ENCODE results near the gene PRG2.

PRG2 gene

GRCh38 chr11:57395905-57396623 is 5.6 kb upstream of the PRG2 start:
- no peak for DNase-seq

DNA sequence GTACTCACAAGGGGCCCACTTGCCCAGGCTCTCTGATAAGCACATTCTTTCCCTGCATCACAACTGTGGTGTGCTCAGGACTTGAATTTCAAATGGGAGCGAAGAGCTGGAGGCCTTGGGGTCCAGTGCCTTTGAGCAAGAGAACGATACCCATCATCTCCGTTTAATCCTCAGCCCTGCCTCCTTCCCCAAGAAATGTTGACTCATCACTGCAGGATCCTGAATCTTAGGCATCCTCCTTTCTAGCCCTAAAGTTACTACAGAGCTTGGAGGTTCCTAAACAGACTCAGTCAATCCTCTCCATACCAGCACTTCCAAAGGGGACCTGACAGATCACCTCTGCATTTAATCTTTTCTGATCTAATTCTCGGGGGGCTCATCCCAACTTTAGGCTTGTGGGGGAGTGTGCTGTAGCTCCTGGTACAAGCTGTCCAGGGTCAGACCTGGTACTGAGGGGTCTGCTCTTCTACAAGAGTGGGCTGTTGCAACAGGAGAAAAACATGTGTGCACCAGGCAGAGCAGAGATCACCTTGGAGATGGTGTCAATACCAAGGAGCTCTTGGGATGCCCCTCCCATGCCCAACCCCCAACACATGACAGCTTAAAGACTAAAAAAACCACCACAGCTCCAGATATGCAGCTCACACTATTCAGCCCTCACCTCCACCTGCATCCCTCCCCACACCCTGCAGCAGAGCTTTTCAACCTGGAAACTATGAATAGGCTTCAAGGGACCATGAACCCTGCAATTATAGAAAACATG is 3.9 kb upstream of the PRG2 start:
- no peak for DNase-seq

- no peak for DNase-seq
These were observed 2.3 kb upstream of the PRG2 start for GRCh38 chr11:57392763-57393105.

DNA sequence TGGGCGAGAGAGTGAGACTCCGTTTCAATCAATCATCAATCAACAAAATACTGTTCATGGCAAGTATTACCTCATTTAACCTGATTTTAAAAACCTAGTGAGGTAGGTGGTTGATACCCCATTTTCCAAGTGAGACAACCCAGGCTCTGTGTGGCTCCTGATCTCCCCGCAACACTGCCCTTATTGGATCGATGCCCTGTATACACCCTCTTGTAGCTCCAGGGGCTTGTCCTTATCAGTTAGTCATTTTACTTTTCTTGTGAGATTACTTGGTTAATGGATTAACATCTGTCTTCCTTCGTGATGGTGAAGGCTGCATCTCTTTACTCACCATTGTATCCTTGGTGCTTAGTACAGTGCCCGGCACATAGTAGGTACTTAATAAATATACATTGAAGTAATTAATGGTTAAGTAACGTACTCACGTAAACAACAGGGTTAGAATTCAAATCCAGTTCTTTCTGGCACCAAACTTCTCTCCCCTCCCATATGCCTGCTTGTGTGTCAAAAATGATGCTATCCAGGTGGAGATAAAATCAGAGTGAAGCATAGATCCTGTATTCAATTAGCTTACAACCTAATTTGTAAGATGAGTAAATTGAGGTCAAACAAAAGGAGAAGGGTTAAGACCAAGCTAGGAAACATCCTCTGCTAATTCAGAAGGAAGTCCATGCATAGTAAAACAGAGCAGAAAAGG is 1.8 kb upstream of the PRG2 start:
- DNase-seq = no peak

DNA sequence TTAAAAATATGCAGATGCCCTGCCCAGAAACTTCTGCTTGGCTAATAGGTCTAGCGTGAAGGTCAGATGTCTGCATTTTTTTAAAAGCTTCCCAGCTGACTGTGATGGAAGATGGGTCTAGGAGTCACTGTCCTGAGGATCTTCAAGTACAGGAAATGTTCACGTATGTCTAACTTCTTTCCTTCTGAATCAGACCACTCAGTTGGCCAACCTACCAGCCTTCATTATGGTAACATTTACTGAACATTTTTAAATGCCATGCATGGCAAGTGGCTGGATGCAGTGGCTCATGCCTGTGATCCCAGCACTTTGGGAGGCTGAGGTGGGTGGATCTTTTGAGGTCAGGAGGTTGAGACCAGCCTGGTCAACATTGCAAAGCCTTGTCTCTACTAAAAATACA is 1.1 kb upstream of the PRG2 start:
- DNase-seq = no peak

- no peak for DNase-seq
These were observed 661 bp upstream of the PRG2 start for GRCh38 chr11:57391111-57391510.

- DNase-seq = no peak
These were observed 3.0 kb downstream of the PRG2 start for GRCh38 chr11:57387289-57388030.

DNA sequence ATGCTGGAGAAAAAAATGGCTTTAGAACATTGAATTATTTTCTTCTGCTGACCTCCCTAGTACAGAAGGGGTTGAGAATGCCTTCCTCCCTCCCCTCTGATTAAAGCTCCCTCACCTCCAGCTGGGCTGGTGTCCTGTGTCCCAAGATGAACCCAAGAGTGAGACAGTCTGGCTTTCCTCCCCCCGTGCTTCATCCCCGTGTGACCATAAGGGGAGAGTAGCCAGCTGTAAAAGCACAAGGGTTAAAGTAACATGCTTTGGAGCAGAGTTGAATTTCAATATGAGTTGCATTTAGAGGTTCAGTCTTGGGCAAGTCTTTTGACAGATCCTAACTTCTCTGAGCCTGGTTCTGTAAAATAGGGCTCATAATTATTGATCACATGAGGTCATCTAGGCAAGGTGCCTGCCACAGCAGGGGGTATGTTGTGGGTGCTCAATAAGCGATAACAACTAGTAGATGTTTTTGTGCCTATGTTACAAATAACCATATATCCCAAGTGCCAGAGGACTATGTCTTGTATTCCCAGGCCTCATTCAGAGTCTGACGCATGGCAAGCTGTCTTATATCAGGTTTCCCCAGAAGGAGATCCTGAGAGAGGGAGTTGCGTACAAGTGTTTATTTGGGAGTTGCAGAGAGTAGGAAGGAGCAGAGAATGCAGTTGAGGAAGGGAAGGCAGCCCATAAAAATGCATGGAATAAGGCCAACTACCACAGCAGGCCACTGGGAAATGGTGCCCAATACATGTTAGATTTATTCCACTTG is 4.1 kb downstream of the PRG2 start:
- DNase-seq = no peak

DNA sequence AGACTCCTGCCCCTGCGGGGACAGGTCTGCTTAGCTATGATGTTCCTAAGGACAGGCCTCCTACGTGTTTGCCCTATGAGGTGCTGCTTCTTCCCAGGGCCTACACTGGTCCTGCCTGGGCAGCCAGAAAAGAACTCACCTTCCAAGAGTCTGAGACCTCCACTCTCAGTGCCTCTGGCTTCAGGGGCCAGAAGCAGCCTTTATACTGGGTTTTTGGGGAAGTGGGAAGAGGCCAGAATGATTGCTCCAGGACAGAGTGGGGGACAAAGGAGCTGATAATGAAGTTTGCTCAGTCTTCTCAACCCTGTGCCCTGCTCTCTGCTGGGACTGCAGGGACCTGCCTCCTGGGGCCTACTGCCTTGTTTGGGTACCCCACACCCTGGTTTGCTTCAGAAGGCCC is 9.5 kb downstream of the PRG2 start, which contains the start of gene PRG3:
PRG3 (minus strand) TSS at position 176 of the 400 bp plus-strand sequence. CDS start 442 bp downstream, outside the sequence.
- no peak for DNase-seq

DNA sequence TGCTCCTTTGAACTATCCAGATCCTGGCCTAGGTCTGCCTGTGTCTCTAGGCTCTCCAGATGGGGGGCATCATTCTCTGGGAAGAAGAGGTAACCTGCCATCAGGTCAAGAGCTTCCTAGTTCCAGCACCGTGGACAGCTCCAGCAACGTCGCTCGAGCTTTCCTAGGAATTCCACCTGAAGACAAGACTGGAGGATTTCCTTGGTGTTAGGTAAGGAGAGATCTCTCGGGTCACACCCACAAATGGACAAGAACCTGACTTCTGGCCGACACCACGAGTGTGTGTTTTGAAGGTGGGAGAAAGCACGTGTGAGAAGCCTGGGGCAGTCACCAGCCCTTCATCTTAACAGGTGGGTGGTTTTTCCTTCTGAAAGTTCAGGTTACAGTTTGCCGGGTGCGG is 10.7 kb downstream of the PRG2 start:
- DNase-seq = no peak

DNA sequence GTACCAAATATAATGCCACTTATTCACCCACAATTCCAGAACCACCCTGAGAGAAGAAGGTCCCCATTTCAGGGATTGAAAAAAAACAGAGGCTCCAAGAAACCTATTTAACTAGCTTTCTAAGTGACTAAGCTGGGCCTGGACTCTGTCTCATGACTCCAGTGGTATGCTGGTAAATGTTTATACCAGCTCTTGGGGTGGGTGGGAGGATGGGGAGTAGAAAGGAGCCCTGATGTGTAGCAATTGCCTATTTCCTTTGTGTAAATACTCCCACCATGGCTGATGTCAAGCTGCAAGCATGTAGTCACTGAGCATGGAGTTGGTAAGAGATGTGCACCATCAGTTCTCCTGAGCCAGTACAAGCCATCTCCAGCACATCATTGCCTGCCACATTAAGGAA is 12.3 kb downstream of the PRG2 start:
- DNase-seq = no peak

DNA sequence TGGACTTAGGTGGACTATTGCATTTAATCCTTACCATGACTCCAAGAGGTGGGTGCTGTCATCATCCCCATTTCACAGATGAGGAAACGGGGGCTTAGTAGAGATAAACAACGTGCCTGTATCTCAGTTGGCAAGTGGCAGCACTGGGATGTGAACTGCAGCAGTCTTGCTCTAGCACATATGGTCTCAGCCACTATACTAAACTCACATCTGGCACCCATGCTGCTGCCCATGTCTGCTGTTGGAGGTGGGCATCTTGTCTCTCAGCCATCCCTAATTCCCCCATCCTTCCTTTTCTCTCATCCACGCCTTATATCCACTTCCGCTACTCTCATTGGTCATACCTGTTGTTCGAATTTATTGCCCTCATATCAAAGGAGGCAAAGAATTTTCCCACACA is 13.3 kb downstream of the PRG2 start:
- DNase-seq = no peak

DNA sequence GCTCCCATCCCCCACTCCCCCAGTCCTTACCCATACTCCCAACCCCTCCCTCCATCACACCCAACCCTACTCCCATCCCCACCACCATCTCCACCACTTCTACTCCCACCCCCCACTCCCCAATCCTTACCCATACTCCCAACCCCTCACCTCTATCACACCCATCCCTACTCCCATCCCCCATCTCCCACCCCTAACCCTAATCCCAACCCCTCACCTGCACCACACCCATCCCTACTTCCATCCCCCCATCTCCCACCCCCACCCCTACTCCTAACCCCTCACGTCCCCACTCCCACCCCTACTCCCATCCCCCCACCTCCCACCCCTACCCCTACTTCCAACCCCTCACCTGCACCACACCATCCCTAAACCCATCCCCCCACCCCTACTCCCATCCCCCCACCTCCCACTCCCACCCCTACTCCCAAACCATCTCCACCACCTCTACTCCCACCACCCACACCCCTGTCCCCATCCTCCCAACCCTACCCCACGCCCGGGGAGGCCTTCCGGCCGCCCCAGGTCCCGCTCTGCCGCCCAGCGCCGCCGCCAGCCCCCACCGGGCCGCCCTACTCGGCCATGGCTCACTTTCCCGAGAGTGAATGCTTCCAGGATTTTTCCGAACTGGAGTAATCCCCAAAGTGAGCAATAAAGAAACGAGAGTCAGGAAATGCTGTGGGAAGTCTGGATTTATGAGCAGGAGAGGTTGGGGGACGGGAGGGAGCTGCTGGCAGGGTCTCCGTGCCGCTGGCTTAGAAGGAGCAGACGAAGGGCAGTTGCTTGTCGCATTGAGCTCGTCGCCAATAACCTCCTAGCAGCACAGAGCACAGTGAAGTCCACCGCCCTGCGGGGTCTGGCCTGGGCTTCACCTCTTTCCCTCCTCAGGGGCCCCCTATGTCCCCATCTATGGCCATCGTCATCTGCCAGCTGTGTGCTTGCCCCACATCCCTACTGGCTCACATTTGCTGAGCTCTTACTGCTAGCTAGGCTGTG is 14.1 kb downstream of the PRG2 start:
- no peak for DNase-seq

- no peak for DNase-seq
These were observed 15.0 kb downstream of the PRG2 start for GRCh38 chr11:57375490-57375889.

GRCh38 chr11:57374966-57375365 is 15.5 kb downstream of the PRG2 start:
- no peak for DNase-seq

GRCh38 chr11:57373146-57373545 is 17.3 kb downstream of the PRG2 start:
- no peak for DNase-seq

- no peak for DNase-seq
These were observed 19.5 kb downstream of the PRG2 start for GRCh38 chr11:57370941-57371340.

GRCh38 chr11:57370251-57370650 is 20.2 kb downstream of the PRG2 start:
- no peak for DNase-seq

DNA sequence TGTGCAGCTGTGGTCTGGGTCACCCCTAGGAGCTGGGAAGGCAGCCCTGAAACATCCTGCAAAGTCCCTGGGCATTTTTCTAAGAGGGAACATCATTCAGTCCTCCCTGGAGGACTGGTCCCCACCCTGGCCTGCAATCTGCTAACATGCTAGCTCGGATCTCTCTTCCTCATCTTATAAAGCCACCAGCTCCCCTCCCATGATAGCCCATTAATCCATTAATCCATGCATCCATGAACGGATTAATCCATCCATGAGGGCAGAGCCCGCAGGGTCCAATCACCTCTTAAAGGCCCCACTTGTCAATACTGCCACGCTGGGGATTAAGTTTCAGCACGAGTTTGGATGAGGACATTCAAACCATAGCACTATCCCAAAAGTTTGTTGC is 21.6 kb downstream of the PRG2 start:
- DNase-seq = no peak

GRCh38 chr11:57368106-57368844 is 22.2 kb downstream of the PRG2 start:
- no peak for DNase-seq

Measured in CD4-positive, alpha-beta T cell treated with Interleukin-21 for 1 hour (primary cell).